ENCODE measurements around the gene NAA50. TPM values are rescaled to one million over a fixed set of nuclear protein-coding genes. Genes with fewer than 3 reads are reported as not detected.

NAA50 gene
- total and polyA plus RNA-seq, 2 of the 13 experiments (the other 11 are each of a cell fraction or from before 2014, with no cell fraction given): 30.2 to 233 TPM

DNA sequence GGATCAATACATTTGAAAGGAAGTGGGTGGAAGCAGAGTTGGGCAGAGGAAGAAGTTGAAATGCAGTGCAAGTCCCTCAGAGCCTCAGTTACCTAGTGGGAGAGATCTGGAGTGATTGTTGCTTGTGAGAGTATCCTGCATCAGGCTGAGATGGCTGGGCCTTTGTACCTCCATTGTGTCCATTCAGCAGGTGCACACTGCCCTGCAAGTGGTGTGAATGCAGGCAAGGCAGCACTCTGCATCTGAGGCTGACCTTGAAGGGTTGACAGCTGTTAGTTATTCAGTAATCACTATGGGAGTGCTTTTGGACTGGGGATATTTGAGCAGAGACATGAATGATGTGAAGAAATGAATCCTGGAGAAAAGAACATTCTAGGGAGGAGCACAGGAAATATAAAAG, 25.9 kb upstream of the NAA50 start (continued):
- TF ChIP-seq, protein P1, sequence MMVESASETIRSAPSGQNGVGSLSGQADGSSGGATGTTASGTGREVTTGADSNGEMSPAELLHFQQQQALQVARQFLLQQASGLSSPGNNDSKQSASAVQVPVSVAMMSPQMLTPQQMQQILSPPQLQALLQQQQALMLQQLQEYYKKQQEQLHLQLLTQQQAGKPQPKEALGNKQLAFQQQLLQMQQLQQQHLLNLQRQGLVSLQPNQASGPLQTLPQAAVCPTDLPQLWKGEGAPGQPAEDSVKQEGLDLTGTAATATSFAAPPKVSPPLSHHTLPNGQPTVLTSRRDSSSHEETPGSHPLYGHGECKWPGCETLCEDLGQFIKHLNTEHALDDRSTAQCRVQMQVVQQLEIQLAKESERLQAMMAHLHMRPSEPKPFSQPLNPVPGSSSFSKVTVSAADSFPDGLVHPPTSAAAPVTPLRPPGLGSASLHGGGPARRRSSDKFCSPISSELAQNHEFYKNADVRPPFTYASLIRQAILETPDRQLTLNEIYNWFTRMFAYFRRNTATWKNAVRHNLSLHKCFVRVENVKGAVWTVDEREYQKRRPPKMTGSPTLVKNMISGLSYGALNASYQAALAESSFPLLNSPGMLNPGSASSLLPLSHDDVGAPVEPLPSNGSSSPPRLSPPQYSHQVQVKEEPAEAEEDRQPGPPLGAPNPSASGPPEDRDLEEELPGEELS (CRISPR knock-in tag; IDR thresholded peaks at IDR 0.05): 0 out of 2 replicates have a peak, but pooled peaks have one; percentile 9
- TF ChIP-seq NKX3-1 (CRISPR knock-in tag; IDR thresholded peaks at IDR 0.05) (no peak), SIN3A (IDR thresholded peaks at IDR 0.05; ENCODE audit: borderline replicate concordance, low read depth, low read length) (no peak), LCORL (IDR thresholded peaks at IDR 0.05) (no peak), LCORL (CRISPR knock-in tag; IDR thresholded peaks at IDR 0.05) (no peak), MEIS2 (CRISPR knock-in tag; IDR thresholded peaks at IDR 0.05) (no peak), FOXA1 (IDR thresholded peaks at IDR 0.05) (no peak), FOXA1 (CRISPR knock-in tag; IDR thresholded peaks at IDR 0.05) (no peak), ZNF749 (CRISPR knock-in tag; IDR thresholded peaks at IDR 0.05; ENCODE audit: borderline replicate concordance) (no peak), SOX5 (CRISPR knock-in tag; IDR thresholded peaks at IDR 0.05; ENCODE audit: borderline replicate concordance) (0 out of 2 replicates have a peak, but pooled peaks have one; percentile 17), ELF3 (CRISPR knock-in tag; IDR thresholded peaks at IDR 0.05) (no peak), ZNF24 (IDR thresholded peaks at IDR 0.05) (peak; percentile 49; the same call in 1 of the 2 replicates), SP2 (CRISPR knock-in tag; IDR thresholded peaks at IDR 0.05) (no peak), ZNF326 (CRISPR knock-in tag; IDR thresholded peaks at IDR 0.05; ENCODE audit: borderline replicate concordance) (no peak), HDAC2 (CRISPR knock-in tag; IDR thresholded peaks at IDR 0.05) (0 out of 2 replicates have a peak, but pooled peaks have one; percentile 15), FOXC1 (CRISPR knock-in tag; IDR thresholded peaks at IDR 0.05; ENCODE audit: borderline replicate concordance) (no peak), ZNF629 (CRISPR knock-in tag; conservative IDR thresholded peaks at IDR 0.05) (peak; percentile 68), MATR3 (CRISPR knock-in tag; IDR thresholded peaks at IDR 0.05) (no peak)
- TF ChIP-seq, protein P2, sequence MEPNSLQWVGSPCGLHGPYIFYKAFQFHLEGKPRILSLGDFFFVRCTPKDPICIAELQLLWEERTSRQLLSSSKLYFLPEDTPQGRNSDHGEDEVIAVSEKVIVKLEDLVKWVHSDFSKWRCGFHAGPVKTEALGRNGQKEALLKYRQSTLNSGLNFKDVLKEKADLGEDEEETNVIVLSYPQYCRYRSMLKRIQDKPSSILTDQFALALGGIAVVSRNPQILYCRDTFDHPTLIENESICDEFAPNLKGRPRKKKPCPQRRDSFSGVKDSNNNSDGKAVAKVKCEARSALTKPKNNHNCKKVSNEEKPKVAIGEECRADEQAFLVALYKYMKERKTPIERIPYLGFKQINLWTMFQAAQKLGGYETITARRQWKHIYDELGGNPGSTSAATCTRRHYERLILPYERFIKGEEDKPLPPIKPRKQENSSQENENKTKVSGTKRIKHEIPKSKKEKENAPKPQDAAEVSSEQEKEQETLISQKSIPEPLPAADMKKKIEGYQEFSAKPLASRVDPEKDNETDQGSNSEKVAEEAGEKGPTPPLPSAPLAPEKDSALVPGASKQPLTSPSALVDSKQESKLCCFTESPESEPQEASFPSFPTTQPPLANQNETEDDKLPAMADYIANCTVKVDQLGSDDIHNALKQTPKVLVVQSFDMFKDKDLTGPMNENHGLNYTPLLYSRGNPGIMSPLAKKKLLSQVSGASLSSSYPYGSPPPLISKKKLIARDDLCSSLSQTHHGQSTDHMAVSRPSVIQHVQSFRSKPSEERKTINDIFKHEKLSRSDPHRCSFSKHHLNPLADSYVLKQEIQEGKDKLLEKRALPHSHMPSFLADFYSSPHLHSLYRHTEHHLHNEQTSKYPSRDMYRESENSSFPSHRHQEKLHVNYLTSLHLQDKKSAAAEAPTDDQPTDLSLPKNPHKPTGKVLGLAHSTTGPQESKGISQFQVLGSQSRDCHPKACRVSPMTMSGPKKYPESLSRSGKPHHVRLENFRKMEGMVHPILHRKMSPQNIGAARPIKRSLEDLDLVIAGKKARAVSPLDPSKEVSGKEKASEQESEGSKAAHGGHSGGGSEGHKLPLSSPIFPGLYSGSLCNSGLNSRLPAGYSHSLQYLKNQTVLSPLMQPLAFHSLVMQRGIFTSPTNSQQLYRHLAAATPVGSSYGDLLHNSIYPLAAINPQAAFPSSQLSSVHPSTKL (CRISPR knock-in tag; IDR thresholded peaks at IDR 0.05): peak; percentile 21; the same call in 1 of the 2 replicates

All from HepG2 (cell line).